Measurements from ENCODE around the gene PCDHA9.
A peak's percentile ranks its signal among the peaks of the same experiment; 100 is the strongest.
"Not testable (repeated sequence)": the region's sequence is repeated elsewhere in the genome, so short reads cannot be mapped to it uniquely, and the experiment has no call there.

PCDHA9 gene

GRCh38 chr5:140848139-140849102 lies at the start of gene PCDHA9:
Gene PCDHA9, plus strand, starts transcription at chr5:140848382. Its CDS starts 114 bp downstream, at chr5:140848496.
- not testable (repeated sequence) for DNase-seq

- no peak for DNase-seq
Observed at GRCh38 chr5:140800816-140801493, 47.2 kb upstream of the PCDHA9 start, which contains the start of gene PCDHA3. Gene PCDHA3, plus strand, starts transcription at chr5:140801057.

GRCh38 chr5:140801494-140801841 lies 46.7 kb upstream of the PCDHA9 start:
- no peak for DNase-seq

- not testable (repeated sequence) for DNase-seq
Observed at GRCh38 chr5:140802381-140802780, 45.8 kb upstream of the PCDHA9 start.

- no peak for DNase-seq
Observed at GRCh38 chr5:140802781-140803271, 45.4 kb upstream of the PCDHA9 start.

GRCh38 chr5:140806834-140807775 lies 41.1 kb upstream of the PCDHA9 start, which contains the start of gene PCDHA4:
Gene PCDHA4, plus strand, starts transcription at chr5:140807068.
- DNase-seq = peak; percentile 43

- not testable (repeated sequence) for DNase-seq
Observed at GRCh38 chr5:140808241-140808888, 39.8 kb upstream of the PCDHA9 start.

GRCh38 chr5:140808889-140809291 lies 39.3 kb upstream of the PCDHA9 start:
- DNase-seq = no peak

GRCh38 chr5:140821375-140822280 lies 26.6 kb upstream of the PCDHA9 start, which contains the start of gene PCDHA5:
Gene PCDHA5, plus strand, starts transcription at chr5:140821613.
- DNase-seq = peak; percentile 68

GRCh38 chr5:140822281-140822629 lies 25.9 kb upstream of the PCDHA9 start:
- no peak for DNase-seq

GRCh38 chr5:140822969-140823368 lies 25.2 kb upstream of the PCDHA9 start:
- DNase-seq = not testable (repeated sequence)

- no peak for DNase-seq
Observed at GRCh38 chr5:140823475-140823874, 24.7 kb upstream of the PCDHA9 start.

GRCh38 chr5:140827704-140828361 lies 20.3 kb upstream of the PCDHA9 start, which contains the start of gene PCDHA6:
Gene PCDHA6, plus strand, starts transcription at chr5:140827960. Its CDS starts 132 bp downstream, at chr5:140828092.
- no peak for DNase-seq

- no peak for DNase-seq
Observed at GRCh38 chr5:140828362-140828737, 19.8 kb upstream of the PCDHA9 start.

GRCh38 chr5:140829511-140830501 lies 18.4 kb upstream of the PCDHA9 start:
- DNase-seq = not testable (repeated sequence)

GRCh38 chr5:140833993-140834392 lies 14.2 kb upstream of the PCDHA9 start, which contains the start of gene PCDHA7:
Gene PCDHA7, plus strand, starts transcription at chr5:140834269. Its CDS starts 115 bp downstream, at chr5:140834384.
- no peak for DNase-seq

GRCh38 chr5:140834439-140835008 lies 13.7 kb upstream of the PCDHA9 start:
- not testable (repeated sequence) for DNase-seq

Measured in stimulated activated CD8-positive, alpha-beta memory T cell treated with anti-CD3 and anti-CD28 coated beads, Interleukin-4, amount 100 ng/mL, for 48 hours (primary cell).